Measurements from ENCODE around the gene ZMYND15. TPM values are rescaled to one million over a fixed set of nuclear protein-coding genes. Genes with fewer than 3 reads are reported as not detected.

Gene ZMYND15
- total and polyA plus RNA-seq, 2 of the 13 experiments (the other 11 are each of a cell fraction or from before 2014, with no cell fraction given): 0.24 to 2.7 TPM

DNA sequence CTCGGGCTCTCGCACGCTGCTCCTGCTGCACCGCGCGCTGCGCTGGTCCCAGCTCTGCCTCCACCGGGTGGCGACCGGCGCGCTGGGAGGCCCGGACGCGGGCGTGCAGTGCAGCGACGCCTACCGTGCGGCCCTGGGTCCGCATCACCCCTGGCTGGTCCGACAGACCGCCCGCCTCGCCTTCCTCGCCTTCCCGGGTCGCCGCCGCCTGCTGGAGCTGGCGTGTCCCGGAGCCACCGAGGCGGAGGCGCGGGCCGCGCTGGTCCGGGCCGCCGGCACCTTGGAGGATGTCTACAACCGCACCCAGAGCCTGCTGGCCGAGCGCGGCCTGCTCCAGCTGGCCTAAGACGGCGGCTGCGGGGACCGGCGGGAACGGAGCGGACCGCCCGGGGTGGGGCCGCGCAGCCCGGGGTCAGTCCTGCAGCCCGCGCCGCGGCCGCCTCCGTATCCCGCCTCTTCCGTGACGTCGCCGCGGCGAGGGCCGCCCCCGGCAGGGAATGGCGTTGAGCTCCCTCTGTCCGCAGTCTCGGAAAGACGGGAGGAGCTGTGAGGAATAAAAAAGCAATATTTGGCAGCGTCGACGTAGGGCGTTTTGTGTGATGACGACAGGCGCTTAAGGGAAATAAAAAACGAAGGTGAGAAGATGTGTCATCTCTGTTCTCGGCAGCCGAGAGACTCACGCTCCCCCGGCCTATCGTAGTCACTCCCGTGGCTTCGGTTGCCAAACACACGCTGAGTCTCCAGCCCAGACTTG, 50.5 kb downstream of the ZMYND15 start (continued):
- TF ChIP-seq FLYWCH1 (CRISPR knock-in tag; IDR thresholded peaks at IDR 0.05): no peak
- TF ChIP-seq, protein P1, sequence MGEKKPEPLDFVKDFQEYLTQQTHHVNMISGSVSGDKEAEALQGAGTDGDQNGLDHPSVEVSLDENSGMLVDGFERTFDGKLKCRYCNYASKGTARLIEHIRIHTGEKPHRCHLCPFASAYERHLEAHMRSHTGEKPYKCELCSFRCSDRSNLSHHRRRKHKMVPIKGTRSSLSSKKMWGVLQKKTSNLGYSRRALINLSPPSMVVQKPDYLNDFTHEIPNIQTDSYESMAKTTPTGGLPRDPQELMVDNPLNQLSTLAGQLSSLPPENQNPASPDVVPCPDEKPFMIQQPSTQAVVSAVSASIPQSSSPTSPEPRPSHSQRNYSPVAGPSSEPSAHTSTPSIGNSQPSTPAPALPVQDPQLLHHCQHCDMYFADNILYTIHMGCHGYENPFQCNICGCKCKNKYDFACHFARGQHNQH (CRISPR knock-in tag; IDR thresholded peaks at IDR 0.05): no peak
- TF ChIP-seq SUZ12 (IDR thresholded peaks at IDR 0.05; ENCODE audit: low read depth, low read length): no peak
- no peak for TF ChIP-seq MAFG (CRISPR knock-in tag; IDR thresholded peaks at IDR 0.05)
- TF ChIP-seq, protein P2, sequence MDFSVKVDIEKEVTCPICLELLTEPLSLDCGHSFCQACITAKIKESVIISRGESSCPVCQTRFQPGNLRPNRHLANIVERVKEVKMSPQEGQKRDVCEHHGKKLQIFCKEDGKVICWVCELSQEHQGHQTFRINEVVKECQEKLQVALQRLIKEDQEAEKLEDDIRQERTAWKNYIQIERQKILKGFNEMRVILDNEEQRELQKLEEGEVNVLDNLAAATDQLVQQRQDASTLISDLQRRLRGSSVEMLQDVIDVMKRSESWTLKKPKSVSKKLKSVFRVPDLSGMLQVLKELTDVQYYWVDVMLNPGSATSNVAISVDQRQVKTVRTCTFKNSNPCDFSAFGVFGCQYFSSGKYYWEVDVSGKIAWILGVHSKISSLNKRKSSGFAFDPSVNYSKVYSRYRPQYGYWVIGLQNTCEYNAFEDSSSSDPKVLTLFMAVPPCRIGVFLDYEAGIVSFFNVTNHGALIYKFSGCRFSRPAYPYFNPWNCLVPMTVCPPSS (IDR thresholded peaks at IDR 0.05): no peak
- TF ChIP-seq, protein P3, sequence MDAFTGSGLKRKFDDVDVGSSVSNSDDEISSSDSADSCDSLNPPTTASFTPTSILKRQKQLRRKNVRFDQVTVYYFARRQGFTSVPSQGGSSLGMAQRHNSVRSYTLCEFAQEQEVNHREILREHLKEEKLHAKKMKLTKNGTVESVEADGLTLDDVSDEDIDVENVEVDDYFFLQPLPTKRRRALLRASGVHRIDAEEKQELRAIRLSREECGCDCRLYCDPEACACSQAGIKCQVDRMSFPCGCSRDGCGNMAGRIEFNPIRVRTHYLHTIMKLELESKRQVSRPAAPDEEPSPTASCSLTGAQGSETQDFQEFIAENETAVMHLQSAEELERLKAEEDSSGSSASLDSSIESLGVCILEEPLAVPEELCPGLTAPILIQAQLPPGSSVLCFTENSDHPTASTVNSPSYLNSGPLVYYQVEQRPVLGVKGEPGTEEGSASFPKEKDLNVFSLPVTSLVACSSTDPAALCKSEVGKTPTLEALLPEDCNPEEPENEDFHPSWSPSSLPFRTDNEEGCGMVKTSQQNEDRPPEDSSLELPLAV (CRISPR knock-in tag; conservative IDR thresholded peaks at IDR 0.05; ENCODE audit: low read depth): no peak
- no peak for TF ChIP-seq FOXA1 (IDR thresholded peaks at IDR 0.05)
- TF ChIP-seq FOXA1 (CRISPR knock-in tag; IDR thresholded peaks at IDR 0.05): 0 out of 2 replicates have a peak, but pooled peaks have one; percentile 39
- TF ChIP-seq ZFP41 (CRISPR knock-in tag; IDR thresholded peaks at IDR 0.05; ENCODE audit: borderline replicate concordance): no peak
- 0 out of 2 replicates have a peak, but pooled peaks have one; percentile 15 for TF ChIP-seq ZNF790 (CRISPR knock-in tag; IDR thresholded peaks at IDR 0.05; ENCODE audit: borderline replicate concordance)
- no peak for TF ChIP-seq PLRG1 (conservative IDR thresholded peaks at IDR 0.05)
- TF ChIP-seq HOXA7 (CRISPR knock-in tag; IDR thresholded peaks at IDR 0.05): no peak
- peak; percentile 45; the same call in 1 of the 2 replicates for TF ChIP-seq ZNF354B (CRISPR knock-in tag; IDR thresholded peaks at IDR 0.05)
- no peak for TF ChIP-seq CAMTA2 (CRISPR knock-in tag; IDR thresholded peaks at IDR 0.05; ENCODE audit: borderline replicate concordance)
- TF ChIP-seq, protein P4, sequence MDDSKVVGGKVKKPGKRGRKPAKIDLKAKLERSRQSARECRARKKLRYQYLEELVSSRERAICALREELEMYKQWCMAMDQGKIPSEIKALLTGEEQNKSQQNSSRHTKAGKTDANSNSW (CRISPR knock-in tag; IDR thresholded peaks at IDR 0.05; ENCODE audit: borderline replicate concordance): no peak; the same call in 1 of the 2 replicates
- peak; percentile 85 for TF ChIP-seq ZBTB38 (CRISPR knock-in tag; IDR thresholded peaks at IDR 0.05)
- TF ChIP-seq ZNF570 (CRISPR knock-in tag; IDR thresholded peaks at IDR 0.05; ENCODE audit: borderline replicate concordance): no peak
- no peak for TF ChIP-seq ZNF292 (CRISPR knock-in tag; IDR thresholded peaks at IDR 0.05; ENCODE audit: borderline replicate concordance, low read depth)
- TF ChIP-seq KLF12 (CRISPR knock-in tag; IDR thresholded peaks at IDR 0.05; ENCODE audit: borderline replicate concordance): 0 out of 2 replicates have a peak, but pooled peaks have one; percentile 59
- TF ChIP-seq ZKSCAN1 (IDR thresholded peaks at IDR 0.05; ENCODE audit: low read length): no peak
- no peak for TF ChIP-seq ELF1 (CRISPR knock-in tag; IDR thresholded peaks at IDR 0.05)
- TF ChIP-seq, protein P5, sequence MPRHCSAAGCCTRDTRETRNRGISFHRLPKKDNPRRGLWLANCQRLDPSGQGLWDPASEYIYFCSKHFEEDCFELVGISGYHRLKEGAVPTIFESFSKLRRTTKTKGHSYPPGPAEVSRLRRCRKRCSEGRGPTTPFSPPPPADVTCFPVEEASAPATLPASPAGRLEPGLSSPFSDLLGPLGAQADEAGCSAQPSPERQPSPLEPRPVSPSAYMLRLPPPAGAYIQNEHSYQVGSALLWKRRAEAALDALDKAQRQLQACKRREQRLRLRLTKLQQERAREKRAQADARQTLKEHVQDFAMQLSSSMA (CRISPR knock-in tag; IDR thresholded peaks at IDR 0.05): no peak; the same call in 1 of the 2 replicates
- no peak for TF ChIP-seq ZNF350 (CRISPR knock-in tag; IDR thresholded peaks at IDR 0.05; ENCODE audit: borderline replicate concordance, low read depth)
- TF ChIP-seq, protein P6, sequence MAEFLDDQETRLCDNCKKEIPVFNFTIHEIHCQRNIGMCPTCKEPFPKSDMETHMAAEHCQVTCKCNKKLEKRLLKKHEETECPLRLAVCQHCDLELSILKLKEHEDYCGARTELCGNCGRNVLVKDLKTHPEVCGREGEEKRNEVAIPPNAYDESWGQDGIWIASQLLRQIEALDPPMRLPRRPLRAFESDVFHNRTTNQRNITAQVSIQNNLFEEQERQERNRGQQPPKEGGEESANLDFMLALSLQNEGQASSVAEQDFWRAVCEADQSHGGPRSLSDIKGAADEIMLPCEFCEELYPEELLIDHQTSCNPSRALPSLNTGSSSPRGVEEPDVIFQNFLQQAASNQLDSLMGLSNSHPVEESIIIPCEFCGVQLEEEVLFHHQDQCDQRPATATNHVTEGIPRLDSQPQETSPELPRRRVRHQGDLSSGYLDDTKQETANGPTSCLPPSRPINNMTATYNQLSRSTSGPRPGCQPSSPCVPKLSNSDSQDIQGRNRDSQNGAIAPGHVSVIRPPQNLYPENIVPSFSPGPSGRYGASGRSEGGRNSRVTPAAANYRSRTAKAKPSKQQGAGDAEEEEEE (CRISPR knock-in tag; IDR thresholded peaks at IDR 0.05; ENCODE audit: borderline replicate concordance): no peak
